DND-41 (cell line): ENCODE measurements around the gene SGPL1.

Experiments
- EZH2 ChIP-seq: IDR thresholded peaks from 3 replicates; pipeline ENCODE4 v1.6.1; 2012; ENCODE audit warnings: borderline replicate concordance, low read depth, mild to moderate bottlenecking, moderate library complexity, low read length, inconsistent platforms; ENCODE audit not compliant: severe bottlenecking
- TF ChIP-seq, protein P1 (sequence below): IDR thresholded peaks from 2 replicates; pipeline ENCODE4 v1.5.1; 2012; ENCODE audit warnings: borderline replicate concordance, low read length, moderate library complexity, mild to moderate bottlenecking; ENCODE audit not compliant: poor library complexity, severe bottlenecking; ENCODE audit errors: extremely low read depth

DNA sequence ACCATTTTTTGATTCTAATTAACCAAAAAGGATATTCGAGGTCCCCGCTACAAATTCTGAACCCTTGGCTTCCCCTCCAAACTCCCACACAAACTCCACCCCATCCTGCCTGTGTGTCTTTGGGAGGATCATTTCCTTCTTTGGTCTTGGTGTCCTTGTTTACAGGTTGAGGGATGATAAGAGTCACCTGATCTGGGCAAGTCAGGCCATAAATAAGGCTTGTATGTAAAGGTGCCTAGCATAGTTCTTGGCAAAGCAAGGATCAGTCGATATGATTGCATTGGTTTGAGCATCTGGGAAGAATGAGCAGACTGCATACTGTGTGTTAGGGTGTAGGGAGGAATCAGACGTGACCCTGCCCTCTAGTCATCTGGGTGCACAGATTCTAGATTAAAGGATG is 1.6 kb upstream of the SGPL1 start:
- TF ChIP-seq, protein P1, sequence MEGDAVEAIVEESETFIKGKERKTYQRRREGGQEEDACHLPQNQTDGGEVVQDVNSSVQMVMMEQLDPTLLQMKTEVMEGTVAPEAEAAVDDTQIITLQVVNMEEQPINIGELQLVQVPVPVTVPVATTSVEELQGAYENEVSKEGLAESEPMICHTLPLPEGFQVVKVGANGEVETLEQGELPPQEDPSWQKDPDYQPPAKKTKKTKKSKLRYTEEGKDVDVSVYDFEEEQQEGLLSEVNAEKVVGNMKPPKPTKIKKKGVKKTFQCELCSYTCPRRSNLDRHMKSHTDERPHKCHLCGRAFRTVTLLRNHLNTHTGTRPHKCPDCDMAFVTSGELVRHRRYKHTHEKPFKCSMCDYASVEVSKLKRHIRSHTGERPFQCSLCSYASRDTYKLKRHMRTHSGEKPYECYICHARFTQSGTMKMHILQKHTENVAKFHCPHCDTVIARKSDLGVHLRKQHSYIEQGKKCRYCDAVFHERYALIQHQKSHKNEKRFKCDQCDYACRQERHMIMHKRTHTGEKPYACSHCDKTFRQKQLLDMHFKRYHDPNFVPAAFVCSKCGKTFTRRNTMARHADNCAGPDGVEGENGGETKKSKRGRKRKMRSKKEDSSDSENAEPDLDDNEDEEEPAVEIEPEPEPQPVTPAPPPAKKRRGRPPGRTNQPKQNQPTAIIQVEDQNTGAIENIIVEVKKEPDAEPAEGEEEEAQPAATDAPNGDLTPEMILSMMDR: no peak
- TF ChIP-seq EZH2: no peak
